GM10847 (cell line): ENCODE results near the gene HOXA11.

Source experiments
- POLR2A ChIP-seq: IDR thresholded peaks from 2 replicates; pipeline ENCODE4 v1.6.1; 2011; ENCODE audit not compliant: insufficient read length; ENCODE audit errors: extremely low read depth

The HOXA11 gene

GRCh38 chr7:27164367-27165088 lies 20.5 kb downstream of the HOXA11 start:
- TF ChIP-seq POLR2A, result no peak

GRCh38 chr7:27164045-27164366 lies 21.0 kb downstream of the HOXA11 start:
- no peak for TF ChIP-seq POLR2A

DNA sequence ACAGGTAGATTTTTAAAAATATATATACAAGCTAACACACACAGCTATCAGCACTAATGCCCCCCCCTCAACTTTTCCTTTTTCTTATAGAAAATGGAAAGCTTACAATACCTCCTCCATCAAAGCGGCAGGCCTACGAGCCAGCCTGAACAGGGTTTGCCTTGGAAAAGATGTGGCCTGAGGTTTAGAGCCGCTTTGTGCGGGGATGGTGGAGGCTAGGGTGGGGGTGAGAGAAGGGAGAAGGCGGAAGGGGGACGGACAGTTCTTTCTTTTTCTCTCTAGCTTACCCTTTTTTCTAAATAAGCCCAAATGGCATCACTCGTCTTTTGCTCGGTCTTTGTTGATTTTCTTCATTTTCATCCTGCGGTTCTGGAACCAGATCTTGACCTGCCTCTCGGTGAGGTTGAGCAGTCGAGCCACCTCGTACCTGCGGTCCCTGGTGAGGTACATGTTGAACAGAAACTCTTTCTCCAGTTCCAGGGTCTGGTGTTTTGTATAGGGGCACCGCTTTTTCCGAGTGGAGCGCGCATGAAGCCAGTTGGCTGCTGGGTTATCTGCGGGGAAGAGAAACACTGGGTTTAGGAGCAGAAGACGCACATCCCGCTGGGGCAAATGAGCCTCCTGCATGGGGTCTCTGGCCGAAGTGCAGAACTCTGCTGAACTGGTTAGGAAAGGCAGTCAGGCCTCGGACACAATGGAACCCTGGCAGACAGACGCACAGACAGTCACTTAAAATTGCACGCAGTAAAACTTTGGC lies 21.6 kb downstream of the HOXA11 start:
- TF ChIP-seq POLR2A, result no peak

DNA sequence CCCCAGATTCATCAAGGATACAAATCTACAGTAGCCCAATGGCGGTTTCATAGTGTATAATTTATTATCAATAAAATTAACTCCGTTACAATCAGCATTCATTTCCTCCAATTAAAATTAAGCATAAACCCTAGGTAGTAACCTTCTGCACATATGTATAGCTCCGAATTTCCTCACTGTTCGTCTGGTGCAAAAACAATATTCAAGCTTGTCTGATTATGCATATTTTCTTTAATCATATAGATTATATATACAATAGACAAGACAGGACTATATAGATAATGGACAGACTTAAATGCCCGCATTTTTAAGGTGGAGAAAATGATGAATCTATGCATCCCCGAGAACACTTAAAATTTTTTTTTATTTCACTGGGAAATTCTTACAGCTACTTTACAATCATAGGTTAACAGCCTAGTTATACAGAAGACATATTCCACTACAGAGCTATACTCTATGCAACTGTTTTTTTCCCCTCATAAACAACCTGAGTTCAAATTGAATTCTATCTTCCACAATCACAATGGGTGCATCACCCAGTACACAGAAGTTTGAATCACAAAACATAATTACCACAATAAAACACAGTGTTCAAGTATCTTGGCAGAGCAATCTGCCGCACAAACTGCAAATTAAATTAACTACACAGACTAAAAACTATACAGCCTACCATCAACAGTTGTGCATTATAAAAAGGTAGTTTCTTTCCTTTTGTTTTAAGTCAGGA lies 22.3 kb downstream of the HOXA11 start:
- no peak for TF ChIP-seq POLR2A

DNA sequence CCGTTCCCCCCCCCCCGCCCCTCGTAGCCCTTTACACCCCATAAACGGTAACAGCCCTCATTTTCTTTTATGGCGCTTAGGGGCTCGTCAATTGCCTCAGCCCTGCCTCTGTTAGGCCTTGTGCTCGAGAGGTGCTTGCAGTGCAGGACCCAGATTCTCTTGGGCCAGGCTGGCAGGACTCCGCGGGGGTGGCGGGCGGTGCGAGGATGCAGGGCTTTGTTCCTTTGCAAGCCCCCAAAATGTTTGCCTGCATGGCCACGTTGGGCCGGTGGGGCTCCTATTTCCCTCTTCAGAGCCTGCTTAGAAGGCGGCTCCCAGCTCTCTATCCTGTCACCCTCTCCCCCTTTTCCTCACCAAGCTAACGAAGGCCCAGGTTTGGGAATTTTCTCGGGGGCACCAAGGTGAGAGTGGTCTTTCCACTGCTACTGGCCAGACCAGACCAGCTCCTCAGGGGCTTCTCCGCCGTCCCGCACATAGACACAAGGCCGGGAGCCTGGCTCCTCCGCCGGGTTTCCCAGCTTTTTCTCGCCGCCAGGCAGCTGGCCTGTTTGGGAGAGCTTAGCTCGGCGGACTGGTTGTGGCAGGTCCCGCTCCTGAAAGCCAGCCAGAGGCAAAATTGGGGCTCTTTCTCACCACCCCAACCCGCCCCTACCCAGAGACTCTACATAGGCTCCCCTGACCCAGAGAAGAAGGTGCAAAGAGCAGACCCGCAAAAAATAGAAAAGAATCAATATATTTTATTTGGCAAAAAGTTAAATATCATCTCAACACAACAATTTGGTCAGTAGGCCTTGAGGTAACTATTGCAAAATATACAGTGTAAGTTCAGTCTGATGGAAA lies 23.1 kb downstream of the HOXA11 start:
- no peak for TF ChIP-seq POLR2A

GRCh38 chr7:27161214-27161720 lies 23.8 kb downstream of the HOXA11 start:
- no peak for TF ChIP-seq POLR2A

GRCh38 chr7:27160546-27161213 lies 24.4 kb downstream of the HOXA11 start:
- no peak for TF ChIP-seq POLR2A

DNA sequence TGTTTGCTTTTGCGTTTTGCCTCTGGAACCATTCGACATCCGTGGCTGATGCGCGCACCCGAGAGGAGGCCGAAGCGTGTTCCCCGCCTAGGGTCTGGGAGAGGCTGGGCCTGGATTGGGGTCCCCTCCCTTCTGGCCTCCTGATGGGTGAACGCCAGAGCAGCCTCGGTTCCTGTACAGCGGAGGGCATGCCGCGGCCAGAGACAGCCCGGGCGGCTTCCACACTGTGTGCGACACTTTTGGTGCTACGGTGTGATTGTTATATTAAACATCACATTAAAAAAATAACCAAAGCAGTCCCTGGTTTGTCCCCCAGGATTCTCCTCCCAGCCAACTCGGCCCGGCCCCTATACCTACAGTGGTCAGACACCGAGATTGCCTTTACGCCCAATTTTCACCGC lies 24.9 kb downstream of the HOXA11 start:
- TF ChIP-seq POLR2A, result no peak

GRCh38 chr7:27159266-27160144 lies 25.5 kb downstream of the HOXA11 start:
- no peak for TF ChIP-seq POLR2A

DNA sequence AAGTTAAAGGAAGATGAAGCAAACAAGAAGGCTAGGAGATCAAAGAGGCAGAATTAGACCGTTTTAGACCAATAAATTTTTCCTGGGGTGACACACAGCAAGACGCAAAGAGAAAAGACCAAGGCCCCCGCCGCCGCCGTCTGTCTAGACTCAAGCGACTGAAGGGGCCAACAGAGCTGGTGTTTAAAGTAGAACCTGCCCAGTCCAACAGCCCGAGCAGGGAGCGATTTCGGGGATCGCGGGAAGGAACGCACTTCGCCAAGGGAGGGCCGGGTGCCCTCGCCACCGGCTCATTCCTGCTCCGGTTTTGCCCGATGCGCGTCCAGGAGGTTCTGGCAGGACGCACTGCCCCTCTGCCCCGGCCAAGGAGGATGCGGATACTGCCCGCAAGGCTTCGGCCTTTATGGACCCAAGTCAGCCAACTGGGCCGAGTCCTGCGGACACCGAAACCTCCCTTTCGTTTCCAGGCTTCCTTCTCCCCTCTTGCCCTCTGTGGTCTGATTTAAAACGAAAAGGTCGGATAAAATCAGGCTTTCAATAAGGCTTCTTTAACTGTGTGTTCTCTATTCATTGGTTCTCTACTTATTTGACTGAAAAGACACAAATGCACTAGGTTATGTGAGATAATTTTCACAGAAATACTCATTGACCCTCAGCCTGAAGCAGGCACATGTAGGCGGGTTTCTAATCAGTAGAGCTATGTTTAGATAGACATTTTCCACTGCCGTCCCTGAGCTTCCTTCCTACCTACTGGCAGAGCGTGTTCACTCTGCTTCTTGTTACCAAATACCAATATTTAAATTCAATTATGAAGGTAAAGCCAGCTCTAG lies 26.4 kb downstream of the HOXA11 start:
- no peak for TF ChIP-seq POLR2A

GRCh38 chr7:27157702-27158431 lies 27.2 kb downstream of the HOXA11 start:
- TF ChIP-seq POLR2A, result no peak
